HL-60/S4 (cell line): Measurements from ENCODE around the gene JARID2.

Experiments used
- in situ Hi-C: fragments of 300-500 bp; cut with MboI; formaldehyde crosslinking; loops from 2 replicates; pipeline ENCODE4 v1.14.3; 2022; ENCODE audit warnings: low sequenced_read_pairs

JARID2 gene

DNA sequence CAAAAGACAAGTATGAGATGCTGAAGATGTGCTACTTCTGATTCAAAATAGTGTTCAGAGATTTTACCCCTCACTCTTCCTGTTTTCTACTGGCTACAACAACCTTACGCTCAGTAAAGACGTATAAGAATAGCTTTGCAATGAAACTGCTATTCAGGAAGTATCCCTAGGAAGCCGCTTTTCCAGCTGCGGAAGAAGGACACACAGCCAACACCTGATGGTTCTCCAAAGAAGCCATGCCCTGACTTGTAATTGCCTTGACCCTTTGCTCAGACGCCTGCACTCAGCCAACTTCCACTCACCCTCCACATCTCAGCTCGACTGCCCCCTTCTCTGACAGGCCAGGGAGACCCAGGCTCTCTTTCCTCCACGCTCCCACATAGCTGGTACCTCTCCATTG is 305.4 kb downstream of the JARID2 start:
- in situ Hi-C loops: no loop called here

DNA sequence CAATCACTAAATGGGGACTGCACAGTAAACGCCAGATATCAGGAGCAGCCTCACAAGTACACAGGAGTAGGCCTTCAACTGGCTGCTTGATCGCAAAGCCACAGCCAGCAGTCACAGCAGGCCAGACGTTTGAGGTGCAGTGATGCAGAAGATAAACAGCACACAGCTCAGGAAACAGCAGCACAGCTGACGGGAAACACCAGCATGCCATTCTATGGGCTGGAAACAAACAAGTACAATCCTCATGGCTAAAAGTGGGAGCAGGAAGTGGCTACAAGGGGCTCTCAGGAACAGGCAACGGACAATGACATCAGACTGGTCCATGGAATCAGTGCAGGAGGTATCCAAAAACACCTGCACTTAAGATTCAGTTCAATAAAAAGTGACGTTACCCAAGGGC is 305.9 kb downstream of the JARID2 start:
- in situ Hi-C loops: no loop called here

DNA sequence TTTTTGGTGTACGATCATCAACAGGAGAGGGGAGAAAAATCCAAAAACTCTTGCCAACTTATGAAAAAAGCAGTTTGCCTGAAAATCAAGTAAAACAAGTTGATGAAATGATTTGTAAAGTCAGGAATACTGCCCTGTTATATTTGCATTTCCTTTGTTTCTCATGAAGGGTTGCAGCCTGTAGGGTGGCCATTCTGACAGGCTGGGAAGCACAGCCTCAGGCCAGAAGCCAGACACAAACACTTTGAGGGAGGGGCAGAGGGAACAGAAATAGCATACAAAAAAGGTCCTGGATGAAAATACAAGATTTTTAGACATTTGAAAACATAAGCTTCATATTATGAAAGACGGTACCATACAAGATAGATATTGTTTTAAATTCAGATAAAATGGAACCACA is 307.2 kb downstream of the JARID2 start:
- in situ Hi-C loops: no loop called here

DNA sequence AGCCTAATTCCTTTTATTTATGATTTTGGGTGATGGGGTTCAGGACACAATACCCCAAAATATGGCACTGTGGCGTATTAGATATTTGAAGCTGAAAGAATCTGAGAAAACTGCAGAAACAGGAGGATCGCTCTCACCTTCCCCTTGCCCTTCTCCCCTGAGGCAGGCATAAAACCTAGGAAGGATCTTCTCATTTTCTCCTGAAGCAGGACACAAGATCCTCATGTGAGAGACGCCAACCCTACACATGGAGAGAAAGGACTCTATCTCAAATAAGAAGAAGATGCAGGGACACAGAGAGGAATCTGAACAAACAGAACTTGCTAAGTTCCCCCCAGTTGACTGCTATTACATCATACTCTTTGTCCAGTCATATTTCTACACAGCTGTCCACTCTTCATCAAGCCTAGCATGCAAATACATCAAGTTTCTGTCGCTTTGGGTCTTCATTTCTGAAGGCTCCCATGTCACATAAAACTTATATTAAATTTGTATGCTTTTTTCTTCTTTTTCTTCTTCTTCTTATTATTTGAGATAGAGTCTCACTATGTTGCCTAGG is 307.9 kb downstream of the JARID2 start:
- in situ Hi-C loops: no loop called here

DNA sequence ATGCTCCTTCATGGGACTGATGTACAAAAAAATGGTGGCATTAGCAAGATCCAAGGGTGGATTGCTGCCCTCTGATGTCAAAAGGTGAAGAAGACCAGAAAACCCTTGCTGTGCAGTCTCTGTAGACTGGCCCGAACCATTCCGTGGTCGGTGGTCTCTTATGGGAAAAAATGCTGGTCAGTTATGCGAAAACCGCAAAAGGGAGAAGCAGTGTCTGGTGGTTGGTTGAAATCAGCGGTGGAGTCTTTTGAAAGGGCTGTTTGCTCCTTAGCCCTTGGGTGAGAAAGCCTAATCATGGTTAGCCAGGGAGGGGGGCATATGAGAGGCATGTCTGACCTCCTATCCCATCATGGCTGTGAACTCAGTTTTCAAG is 308.8 kb downstream of the JARID2 start:
- in situ Hi-C loops: no loop called here

DNA sequence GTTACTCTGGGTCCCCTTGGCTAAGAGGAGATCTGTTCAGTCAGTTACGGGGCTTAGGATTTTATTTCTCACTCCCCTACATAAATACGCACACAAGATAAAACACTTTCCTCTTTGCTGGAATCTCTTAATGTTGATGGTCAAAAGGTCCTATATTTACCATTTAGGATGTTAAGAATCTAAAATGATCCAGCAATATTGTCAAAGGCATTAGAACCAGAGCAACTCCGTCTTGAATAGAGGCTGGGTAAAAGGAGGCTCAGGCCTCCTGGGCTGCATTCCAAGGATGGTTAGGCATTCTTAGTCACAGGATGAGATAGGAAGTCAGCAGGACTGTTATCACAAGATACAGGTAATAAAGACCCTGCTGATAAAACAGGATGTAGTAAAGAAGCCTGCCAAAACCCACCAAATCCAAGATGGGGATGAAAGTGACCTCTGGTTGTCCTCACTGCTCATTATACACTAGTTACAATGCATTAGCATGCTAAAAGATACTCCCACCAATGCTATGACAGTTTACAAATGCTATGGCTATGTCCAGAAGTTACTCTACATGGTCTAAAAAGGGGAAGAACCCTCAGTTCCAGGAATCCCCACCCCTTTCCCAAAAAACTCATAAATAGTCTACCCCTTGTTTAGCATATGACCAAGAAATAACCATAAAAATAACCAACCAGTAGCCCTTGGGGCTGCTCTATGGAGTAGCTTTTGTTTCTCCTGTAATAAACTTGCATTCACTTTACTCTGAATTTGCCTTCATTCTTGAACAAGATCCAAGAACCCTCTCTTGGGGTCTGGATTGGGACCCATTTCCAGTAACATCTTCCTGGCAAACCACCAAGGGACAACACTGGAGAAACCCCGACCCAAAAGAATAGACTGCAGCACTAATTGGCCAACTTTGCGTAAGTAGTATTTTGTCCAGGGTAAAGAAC is 309.5 kb downstream of the JARID2 start:
- in situ Hi-C loops: no loop called here

DNA sequence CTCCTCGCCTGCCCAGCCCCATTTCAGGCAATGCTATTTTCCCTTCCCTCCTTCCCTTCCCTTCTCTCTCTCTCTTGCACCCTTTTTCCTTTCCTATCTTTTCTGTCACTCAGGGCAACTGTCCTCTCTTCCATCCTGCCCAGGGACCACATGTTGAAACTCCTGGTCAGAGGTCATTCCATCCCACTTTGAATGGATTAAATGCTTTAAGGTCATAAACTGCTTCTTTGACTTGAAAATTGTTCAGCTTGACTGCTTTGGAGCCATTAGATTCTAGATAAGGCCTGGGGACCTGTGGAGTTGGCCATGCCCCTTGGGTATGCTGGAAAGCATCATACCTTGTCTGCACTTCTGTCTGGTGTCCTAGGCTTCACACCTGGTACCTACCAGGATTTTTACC is 310.8 kb downstream of the JARID2 start:
- in situ Hi-C loops: no loop called here

DNA sequence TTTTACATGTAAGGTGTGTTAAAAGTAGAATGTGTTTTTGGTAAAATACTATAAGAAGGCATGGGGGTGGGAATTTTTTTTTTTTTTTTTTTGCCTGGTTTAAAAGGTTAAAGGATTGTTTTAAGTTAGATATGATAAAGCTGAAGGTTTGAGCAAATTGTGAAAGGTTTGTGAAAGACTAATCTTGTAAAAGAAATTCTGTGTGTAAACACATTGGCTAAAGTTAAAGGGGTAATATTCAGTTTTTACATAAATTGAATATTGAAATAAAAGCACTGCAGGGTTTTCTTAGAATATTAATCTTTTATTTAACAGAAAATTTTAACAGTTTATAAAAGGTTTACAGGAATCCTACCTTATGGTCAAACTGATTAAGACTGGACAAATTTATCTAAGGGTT is 311.3 kb downstream of the JARID2 start:
- in situ Hi-C loops: no loop called here

DNA sequence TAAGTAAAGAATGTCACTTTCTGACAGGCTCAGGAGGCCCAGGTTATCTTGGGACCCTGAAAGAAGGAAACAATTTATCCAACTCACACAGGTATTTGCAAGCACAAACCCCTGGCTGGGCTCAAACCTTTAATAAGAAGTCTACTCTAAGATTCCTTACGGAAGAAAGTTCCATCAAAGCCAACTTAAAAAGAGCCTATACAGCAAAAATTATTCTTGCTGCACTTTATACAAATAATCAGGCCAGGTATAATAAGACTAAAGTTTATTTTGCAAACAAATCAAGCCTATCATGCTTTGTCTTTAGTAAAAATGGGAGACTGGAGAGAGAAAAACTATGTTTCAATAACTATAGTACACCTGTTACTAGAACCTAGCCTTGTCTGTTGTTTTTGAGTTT is 314.8 kb downstream of the JARID2 start:
- in situ Hi-C loops: no loop called here

DNA sequence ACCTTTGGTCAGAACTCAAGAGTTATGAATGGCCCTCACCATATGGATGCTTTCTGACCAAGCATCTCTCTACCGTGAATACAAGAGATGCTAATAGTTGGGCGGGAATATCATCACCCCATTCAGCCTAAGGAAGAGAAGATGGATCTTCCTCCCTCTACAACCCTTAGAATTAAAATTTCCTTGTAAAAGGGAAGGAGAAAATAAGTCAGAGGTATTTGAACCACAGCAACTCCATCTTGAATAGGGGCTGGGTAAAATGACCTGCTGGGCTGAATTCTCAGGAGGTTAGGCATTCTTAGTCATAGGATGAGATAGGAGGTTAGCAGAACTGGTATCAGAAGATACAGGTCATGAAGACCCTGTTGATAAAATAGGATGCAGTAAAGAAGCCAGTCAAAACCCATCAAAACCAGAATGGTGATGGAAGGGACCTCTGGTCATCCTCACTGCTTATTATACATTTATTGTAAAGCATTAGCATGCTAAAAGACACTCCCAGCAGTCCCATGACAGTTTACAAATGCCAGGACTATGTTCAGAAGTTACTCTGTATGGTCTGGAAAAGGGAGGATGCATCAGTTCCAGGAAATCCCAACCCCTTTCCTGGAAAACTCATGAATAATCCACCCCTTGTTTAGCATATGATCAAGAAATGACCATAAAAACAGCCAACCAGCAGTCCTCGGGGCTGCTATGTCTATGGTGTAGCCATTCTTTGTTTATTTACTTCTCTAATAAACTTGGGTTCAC is 315.8 kb downstream of the JARID2 start:
- in situ Hi-C loops: no loop called here

DNA sequence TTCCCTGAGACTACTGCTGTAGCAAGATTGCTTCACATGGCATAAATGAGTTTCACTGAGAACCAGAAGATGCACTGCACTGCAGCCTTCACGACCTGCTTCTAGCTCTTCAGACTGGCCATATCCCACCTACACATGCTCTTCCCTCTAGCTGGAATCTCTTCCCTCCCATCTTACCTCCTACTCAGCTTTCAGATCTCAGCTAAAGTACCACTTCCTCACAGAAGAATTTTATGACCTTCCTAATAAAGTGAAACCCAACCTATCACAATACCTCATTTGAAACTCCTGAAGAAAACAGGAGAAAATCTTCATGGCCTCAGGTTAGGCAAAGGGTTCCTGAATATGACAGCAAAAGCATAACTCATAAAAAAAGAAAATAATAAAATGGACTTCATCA is 317.1 kb downstream of the JARID2 start:
- in situ Hi-C loops: no loop called here

DNA sequence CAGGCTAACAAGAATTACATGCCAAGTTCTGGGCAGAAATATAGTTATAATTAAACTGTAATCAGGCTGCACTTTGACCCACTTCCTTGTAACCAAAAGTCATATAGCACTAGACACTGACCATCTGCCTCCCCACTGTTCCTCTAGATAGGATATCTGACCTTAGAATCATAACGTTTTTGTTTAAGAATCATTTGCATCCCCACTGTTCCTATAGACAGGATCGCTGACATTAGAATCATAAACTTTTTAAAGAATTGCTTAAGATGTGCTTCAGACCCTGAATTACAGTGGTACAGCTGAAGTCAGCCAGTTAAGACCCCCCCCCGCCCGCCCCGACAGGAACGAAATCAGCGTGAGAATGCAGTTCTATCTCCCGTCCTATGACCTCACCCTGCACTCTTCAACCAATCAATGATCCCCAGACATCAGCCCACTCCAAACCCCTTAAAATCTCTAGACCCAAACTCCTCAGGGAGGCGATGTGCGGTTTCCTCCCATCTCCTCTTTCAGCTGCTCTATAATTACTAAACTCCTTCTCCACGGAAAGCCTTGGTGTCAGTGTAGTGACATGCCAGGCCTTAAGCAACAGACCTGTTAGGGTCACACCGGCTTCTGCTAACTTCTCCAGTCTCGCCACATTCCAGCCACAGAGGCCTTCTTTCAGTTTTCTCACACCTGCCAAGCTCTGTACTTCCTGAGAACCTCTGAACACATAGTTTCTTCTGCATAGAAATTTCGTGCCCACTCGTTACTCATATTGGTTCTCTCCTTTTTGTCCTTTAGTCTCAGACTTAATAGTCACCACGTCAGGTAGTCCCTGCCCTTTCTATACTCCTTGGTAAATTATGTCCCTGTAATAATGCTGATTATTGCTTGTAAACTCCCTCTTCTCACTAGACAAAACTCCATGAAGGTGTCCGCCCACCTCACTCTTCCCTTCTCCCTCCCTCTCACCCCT is 323.4 kb downstream of the JARID2 start:
- in situ Hi-C loops: no loop called here

DNA sequence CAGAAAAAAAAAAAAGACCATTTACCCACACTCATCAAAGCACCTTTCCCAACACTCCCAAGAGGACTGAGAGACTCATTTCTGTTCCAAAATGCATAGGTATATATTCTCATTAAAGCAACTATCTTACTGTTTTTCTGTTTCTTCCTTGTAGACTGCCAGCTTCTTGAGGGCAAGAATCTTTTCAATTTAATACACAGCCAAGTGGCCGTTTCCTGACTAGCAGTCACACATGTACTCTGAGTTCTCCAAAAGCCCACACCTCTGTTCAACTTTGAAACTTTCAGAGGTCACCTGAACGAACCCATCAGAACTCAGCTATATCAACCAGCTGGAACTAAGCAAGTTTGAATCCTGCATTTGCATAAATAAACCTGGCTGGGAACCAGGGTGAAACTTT is 324.3 kb downstream of the JARID2 start:
- in situ Hi-C loops: no loop called here
